Measurements from ENCODE around the gene OR14A16. TPM values are rescaled to one million over a fixed set of nuclear protein-coding genes. Genes with fewer than 3 reads are reported as not detected.

Gene OR14A16
- total RNA-seq, 4 donors from 2014 or later, result not detected

DNA sequence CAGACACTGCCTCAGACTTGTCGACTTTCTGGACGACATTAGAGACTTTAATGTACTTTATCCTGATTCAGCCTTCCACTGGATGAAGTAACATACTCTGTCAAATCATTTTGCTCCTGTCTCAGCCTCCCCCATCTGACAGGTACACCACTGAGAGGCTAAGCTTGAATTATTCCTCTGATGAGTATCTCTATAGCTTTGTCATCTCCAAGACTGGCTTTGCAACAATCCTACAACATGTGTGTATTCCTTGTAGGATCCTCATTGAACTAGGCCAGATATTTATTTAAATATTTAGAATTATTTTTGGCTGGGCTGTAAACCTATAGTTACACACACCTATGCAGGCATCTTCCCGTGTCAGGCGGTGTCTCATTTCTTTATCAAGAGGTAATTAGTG is 32.0 kb upstream of the OR14A16 start:
- TF ChIP-seq, protein P1, sequence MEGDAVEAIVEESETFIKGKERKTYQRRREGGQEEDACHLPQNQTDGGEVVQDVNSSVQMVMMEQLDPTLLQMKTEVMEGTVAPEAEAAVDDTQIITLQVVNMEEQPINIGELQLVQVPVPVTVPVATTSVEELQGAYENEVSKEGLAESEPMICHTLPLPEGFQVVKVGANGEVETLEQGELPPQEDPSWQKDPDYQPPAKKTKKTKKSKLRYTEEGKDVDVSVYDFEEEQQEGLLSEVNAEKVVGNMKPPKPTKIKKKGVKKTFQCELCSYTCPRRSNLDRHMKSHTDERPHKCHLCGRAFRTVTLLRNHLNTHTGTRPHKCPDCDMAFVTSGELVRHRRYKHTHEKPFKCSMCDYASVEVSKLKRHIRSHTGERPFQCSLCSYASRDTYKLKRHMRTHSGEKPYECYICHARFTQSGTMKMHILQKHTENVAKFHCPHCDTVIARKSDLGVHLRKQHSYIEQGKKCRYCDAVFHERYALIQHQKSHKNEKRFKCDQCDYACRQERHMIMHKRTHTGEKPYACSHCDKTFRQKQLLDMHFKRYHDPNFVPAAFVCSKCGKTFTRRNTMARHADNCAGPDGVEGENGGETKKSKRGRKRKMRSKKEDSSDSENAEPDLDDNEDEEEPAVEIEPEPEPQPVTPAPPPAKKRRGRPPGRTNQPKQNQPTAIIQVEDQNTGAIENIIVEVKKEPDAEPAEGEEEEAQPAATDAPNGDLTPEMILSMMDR (IDR thresholded peaks at IDR 0.05; ENCODE audit: low read depth), result no peak

DNA sequence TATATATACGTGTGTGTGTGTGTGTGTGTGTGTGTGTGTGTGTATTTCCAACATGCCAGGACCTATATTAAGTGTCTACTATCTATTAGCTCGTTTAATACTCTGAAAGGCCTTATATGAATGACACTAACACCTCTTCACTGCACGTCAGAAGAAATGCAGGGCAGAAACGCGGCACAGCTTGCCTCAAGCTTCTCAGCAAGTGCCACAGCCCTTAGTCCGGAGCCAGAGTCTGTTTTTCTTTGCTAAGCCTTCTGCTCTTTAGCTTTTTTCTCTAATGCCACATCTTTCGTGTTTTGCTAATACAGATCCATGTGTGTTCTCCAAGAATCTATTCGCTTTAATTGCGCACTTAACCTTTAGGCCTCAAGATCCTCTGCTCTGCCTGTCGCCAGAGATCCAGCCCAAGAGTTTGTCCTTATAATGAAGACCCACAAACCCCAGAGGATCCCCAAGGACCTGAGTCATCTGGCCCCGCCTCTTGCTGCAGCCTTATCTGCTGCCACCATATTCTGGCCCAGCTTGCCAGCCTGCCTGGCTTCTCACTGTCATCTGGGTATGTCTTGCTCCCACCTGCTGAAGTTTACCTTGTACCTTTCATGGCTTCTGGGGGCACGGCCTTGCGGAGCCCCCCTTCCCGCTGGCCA is 31.1 kb upstream of the OR14A16 start:
- TF ChIP-seq, protein P1 (IDR thresholded peaks at IDR 0.05; ENCODE audit: low read depth), result no peak

DNA sequence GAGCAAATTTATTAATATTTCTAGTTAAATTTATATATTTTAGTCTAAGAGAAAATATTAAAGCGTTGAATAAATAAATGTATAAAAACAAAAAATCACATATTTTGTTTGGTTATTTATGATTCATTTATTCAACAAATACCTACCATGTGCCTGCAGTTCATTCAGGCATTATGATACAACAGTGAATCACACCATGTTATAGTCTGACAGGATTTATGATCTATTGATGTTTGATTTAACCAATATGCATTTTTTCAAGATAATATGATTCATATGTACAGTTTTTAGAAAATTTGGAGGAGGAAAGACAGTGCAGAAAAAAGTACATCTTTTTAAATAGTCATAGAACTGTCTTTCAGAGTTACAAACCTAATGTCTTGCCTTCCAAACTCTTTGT is 25.7 kb upstream of the OR14A16 start:
- TF ChIP-seq, protein P1 (IDR thresholded peaks at IDR 0.05; ENCODE audit: low read depth), result no peak

DNA sequence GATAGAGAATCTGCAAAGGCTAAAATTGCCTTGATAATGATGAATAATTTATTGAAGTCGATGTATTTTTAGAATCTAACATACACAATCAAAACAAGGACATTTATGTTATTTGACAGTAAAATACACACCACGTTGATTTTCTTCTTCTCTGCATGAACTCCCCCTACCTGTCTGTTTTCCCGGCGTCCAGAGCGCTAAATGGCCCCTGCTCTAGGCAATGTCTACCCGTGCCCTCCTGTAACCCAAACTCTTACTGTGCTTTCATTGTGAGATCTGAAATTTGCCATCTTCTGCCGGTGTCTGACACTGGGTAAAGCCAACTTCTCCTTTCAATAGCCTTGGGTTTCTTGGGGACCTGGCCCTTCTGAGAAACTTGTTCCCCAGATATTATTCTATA is 24.4 kb upstream of the OR14A16 start:
- TF ChIP-seq, protein P1 (IDR thresholded peaks at IDR 0.05; ENCODE audit: low read depth), result no peak

DNA sequence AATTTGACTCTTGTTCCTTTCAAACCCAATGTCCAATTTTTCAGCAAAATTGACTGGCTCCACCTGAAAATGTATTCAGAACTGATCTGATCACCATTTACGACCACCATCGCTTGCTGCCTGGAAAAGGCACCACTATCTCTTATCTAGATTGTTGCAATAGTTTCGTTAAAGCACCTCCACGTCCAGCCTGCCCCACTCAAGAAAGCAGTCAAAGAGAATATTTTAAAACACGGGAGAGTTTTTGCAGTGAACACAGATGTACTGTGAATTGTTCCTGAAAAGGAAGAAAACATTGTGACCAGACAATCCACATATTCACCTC is 21.7 kb upstream of the OR14A16 start:
- TF ChIP-seq, protein P1 (IDR thresholded peaks at IDR 0.05; ENCODE audit: low read depth), result no peak

DNA sequence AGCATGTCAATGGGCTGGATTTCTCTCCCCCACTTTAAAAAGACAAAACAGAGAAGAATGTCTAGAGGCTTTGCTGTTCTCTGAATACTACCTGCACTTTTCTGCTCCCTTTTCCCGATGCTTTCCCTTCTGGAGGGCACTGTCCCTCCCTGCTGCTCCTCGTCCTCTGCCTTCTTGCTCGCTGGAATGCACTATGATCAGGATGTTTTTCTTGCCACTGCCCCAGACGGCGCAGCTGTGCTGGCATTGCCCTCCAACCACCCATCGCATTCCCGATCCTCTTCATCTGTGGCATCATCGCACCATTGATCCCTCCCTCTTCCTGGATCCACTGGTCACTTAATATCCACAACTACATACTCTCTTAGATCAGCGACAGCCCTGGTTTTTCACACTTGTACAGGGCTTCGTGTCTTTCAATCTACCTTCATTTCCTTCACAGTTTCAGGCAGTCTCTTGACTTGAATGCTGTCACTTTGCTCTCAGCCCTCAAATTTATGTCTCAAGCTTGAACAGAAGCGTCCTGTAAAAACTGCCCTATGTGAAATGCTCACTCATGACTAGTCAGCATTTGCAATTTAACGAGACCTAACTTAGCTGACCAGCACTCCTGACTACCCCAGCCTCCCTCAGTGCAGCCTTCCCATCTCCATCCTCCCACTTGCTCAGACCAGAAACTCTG is 21.2 kb upstream of the OR14A16 start:
- TF ChIP-seq, protein P1 (IDR thresholded peaks at IDR 0.05; ENCODE audit: low read depth), result no peak

DNA sequence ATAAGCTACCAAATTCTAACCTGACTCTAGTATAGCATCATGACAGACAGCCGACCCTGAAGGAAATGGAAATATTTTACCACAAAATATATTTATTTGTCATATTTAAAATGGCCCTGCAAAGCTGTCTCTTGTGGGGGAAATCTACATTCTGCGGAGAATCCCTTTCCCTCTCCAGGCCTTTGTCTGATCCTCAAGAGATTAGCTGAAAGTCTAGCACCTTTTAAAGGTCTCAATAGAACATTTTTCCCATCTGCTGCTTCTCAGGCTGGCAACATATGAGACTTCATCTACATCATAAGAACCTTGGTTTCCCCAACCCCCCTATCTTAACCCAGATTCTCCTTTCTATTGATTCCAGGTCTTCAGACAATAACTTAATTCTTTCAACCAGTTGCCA is 19.5 kb upstream of the OR14A16 start:
- TF ChIP-seq, protein P1 (IDR thresholded peaks at IDR 0.05; ENCODE audit: low read depth), result no peak

All from subcutaneous adipose tissue (tissue), 4 donors.